ENCODE data around the gene DTNA. TPM values are rescaled to one million over a fixed set of nuclear protein-coding genes. Genes with fewer than 3 reads are reported as not detected.

The DTNA gene
- total and polyA plus RNA-seq, 2 of the 8 experiments (the other 6 are each of a cell fraction or from before 2014, with no cell fraction given): 30.2 to 32.7 TPM

DNA sequence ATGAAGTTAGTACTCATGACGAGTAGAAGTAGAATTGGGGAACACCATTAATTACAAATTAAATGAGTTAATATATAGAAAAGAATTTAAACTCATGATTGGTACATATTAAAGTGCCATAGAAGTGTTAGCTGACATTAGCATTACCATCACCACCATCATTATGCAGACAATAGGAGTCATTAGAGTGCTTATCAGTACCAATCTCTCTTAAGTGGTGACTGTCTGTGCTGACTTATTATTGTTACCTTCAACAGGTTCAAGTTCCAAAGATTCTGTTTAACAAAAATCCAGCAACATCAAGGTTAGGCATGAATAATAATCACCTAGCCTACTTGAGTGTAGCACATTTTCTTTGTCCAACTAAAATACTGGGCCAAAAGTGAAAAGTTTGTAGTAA lies 222.3 kb downstream of the DTNA start:
- no peaks in the 10 kb centered on the region for H3K9me3 ChIP-seq (ENCODE audit: insufficient read depth in 2 of 2, low read depth in 1 of 2, low read length in 1 of 2)
- no peak overlapping the region for H2BK20ac ChIP-seq (ENCODE audit: low read length)
- H3K23ac ChIP-seq (ENCODE audit: insufficient read length): no peak overlapping the region
- no peak overlapping the region for H4K5ac ChIP-seq (ENCODE audit: insufficient read length, low read depth, low read length)
- H3K79me2 ChIP-seq (ENCODE audit: control insufficient read depth in 1 of 2, insufficient read depth in 2 of 2, low read length in 2 of 2): no peaks in the 10 kb centered on the region
- H3K9ac ChIP-seq (replicated peaks in 1 of 4; ENCODE audit: extremely low read depth in 1 of 4, low read depth in 3 of 4, low read length in 3 of 4): no peak overlapping the region
- DNase-seq (ENCODE audit: low read depth in 1 of 2, low spot score in 2 of 2) (no peak), FAIRE-seq (no peak)
- no peak overlapping the region for H2AFZ ChIP-seq (ENCODE audit: low read length)
- H3K4me3 ChIP-seq (ENCODE audit: extremely low read depth in 1 of 4, insufficient read depth in 2 of 4, low read depth in 3 of 4, low read length in 4 of 4): no peak overlapping the region
- H3K79me1 ChIP-seq (ENCODE audit: low read depth, low read length): no peaks in the 10 kb centered on the region
- H3K36me3 ChIP-seq (ENCODE audit: control insufficient read depth in 2 of 4, insufficient read depth in 4 of 4, low read length in 3 of 4): no peaks in the 10 kb centered on the region
- POLR2A ChIA-PET (ENCODE audit: partially characterized antibody): no interaction called here
- no peaks in the 10 kb centered on the region for H3K23me2 ChIP-seq (ENCODE audit: low read depth, low read length)
- no peak overlapping the region for H3K18ac ChIP-seq (ENCODE audit: extremely low read depth, low read length)
- CTCF ChIA-PET (ENCODE audit: partially characterized antibody): interaction anchor here (0.9 to 1.1 kb wide), 3 partner anchors 22 to 66 kb away, joined by 3 to 4 read pairs (median 3); no protein-coding TSS in a partner anchor
- H3K14ac ChIP-seq (ENCODE audit: insufficient read length): no peak overlapping the region
- no peak overlapping the region for H2BK12ac ChIP-seq (ENCODE audit: low read depth, low read length)
- H3K27me3 ChIP-seq (replicated peaks in 1 of 4; ENCODE audit: control insufficient read depth in 3 of 4, extremely low read depth in 1 of 4, insufficient read depth in 3 of 4, low read length in 3 of 4): no peaks in the 10 kb centered on the region
- H4K91ac ChIP-seq (replicated peaks; ENCODE audit: insufficient read length, low read length): no peak overlapping the region
- H4K20me1 ChIP-seq (replicated peaks in 1 of 2; ENCODE audit: control insufficient read depth in 1 of 2, insufficient read depth in 2 of 2, low read length in 2 of 2): no peaks in the 10 kb centered on the region
- H3K56ac ChIP-seq (replicated peaks; ENCODE audit: insufficient read length, low read depth, low read length): no peak overlapping the region
- H2BK120ac ChIP-seq (replicated peaks; ENCODE audit: low read depth, low read length): no peak overlapping the region
- H3K4me1 ChIP-seq (replicated peaks in 1 of 4; ENCODE audit: control insufficient read depth in 3 of 4, insufficient read depth in 4 of 4, low read length in 3 of 4): 0 out of 7 replicates have a peak, but pooled peaks cover 0 to 2% (median 0%) of the 10 kb centered on the region in 4 experiments
- no peak overlapping the region for H2AK5ac ChIP-seq (ENCODE audit: low read depth, low read length)
- no peak overlapping the region for H4K8ac ChIP-seq (ENCODE audit: extremely low read depth, insufficient read depth, low read length)
- WGBS, 2 experiments (ENCODE audit: extremely low coverage in 1 of 2, insufficient coverage in 1 of 2, insufficient read length in 1 of 2, insufficient replicate concordance in 2 of 2, low coverage in 1 of 2, low lambda C conversion rate in 2 of 2, missing lambda C conversion rate in 1 of 2): 81% methylated on average over 1 of the region's 1 CpG; no CpG with 5 or more reads in 1 of the 2 experiments
- H3K27ac ChIP-seq (ENCODE audit: low read depth, low read length): no peak overlapping the region
- no peak overlapping the region for H3K4me2 ChIP-seq (ENCODE audit: insufficient read depth in 1 of 2, low read depth in 2 of 2, low read length in 2 of 2)
- no peak overlapping the region for H2BK15ac ChIP-seq (ENCODE audit: low read length)
- H2BK5ac ChIP-seq (ENCODE audit: low read depth, low read length): no peak overlapping the region
- no peak overlapping the region for H3K4ac ChIP-seq (replicated peaks; ENCODE audit: insufficient read length, low read depth, low read length)
- TF ChIP-seq, protein P1, sequence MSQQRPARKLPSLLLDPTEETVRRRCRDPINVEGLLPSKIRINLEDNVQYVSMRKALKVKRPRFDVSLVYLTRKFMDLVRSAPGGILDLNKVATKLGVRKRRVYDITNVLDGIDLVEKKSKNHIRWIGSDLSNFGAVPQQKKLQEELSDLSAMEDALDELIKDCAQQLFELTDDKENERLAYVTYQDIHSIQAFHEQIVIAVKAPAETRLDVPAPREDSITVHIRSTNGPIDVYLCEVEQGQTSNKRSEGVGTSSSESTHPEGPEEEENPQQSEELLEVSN (IDR thresholded peaks at IDR 0.05): no peak
- TF ChIP-seq KDM4A (IDR thresholded peaks at IDR 0.05; ENCODE audit: low read depth, low read length, severe bottlenecking) (no peak), BACH1 (IDR thresholded peaks at IDR 0.05; ENCODE audit: low read length) (no peak), TCF12 (IDR thresholded peaks at IDR 0.05; ENCODE audit: low read depth, low read length) (no peak), TEAD4 (IDR thresholded peaks at IDR 0.05; ENCODE audit: low read depth, low read length) (no peak), EP300 (IDR thresholded peaks at IDR 0.05; ENCODE audit: borderline replicate concordance in 1 of 2, low read depth in 2 of 2, low read length in 2 of 2) (no peak), BRCA1 (IDR thresholded peaks at IDR 0.05; ENCODE audit: low read depth, low read length) (no peak), CEBPB (IDR thresholded peaks at IDR 0.05; ENCODE audit: low read depth, low read length) (no peak), NRF1 (IDR thresholded peaks at IDR 0.05; ENCODE audit: low read depth, low read length) (no peak)
- TF ChIP-seq, protein P2, sequence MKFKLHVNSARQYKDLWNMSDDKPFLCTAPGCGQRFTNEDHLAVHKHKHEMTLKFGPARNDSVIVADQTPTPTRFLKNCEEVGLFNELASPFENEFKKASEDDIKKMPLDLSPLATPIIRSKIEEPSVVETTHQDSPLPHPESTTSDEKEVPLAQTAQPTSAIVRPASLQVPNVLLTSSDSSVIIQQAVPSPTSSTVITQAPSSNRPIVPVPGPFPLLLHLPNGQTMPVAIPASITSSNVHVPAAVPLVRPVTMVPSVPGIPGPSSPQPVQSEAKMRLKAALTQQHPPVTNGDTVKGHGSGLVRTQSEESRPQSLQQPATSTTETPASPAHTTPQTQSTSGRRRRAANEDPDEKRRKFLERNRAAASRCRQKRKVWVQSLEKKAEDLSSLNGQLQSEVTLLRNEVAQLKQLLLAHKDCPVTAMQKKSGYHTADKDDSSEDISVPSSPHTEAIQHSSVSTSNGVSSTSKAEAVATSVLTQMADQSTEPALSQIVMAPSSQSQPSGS (IDR thresholded peaks at IDR 0.05; ENCODE audit: low read length): no peak
